ENCODE measurements around the gene PLD3.

- TF ChIP-seq POLR2AphosphoS5 (IDR thresholded peaks at IDR 0.05; ENCODE audit: low read depth, low read length) (no peak), POLR2A (IDR thresholded peaks at IDR 0.05; ENCODE audit: low read depth, low read length) (no peak)
Observed at GRCh38 chr19:40337107-40337506, 11.4 kb upstream of the PLD3 start.
